Endodermal cell (in vitro differentiated cells): ENCODE measurements around the gene SLC24A4. TPM values are rescaled to one million over a fixed set of nuclear protein-coding genes. Genes with fewer than 3 reads are reported as not detected.

Experiments used
- DNase-seq: peaks from one replicate; pipeline ENCODE4 v3.0.0-alpha.2; 2017
- H3K27ac ChIP-seq: 2 replicates; pipeline ENCODE4 v1.5.1; 2013; ENCODE audit warnings: mild to moderate bottlenecking, low read depth, low read length, moderate library complexity
- H3K27me3 ChIP-seq: 2 replicates; pipeline ENCODE4 v1.6.1; 2013; ENCODE audit warnings: mild to moderate bottlenecking, low read length, moderate library complexity; ENCODE audit not compliant: insufficient read depth, control insufficient read depth, poor library complexity, severe bottlenecking
- H3K36me3 ChIP-seq: 2 replicates; pipeline ENCODE4 v1.7.0; 2013; ENCODE audit warnings: mild to moderate bottlenecking, low read length, moderate library complexity; ENCODE audit not compliant: control insufficient read depth, insufficient read depth
- H3K4me1 ChIP-seq: one replicate; pipeline ENCODE4 v1.7.0; 2013; ENCODE audit warnings: low read length; ENCODE audit not compliant: control insufficient read depth, insufficient read depth
- H3K4me3 ChIP-seq: 2 replicates; pipeline ENCODE4 v1.5.1; 2013; ENCODE audit warnings: mild to moderate bottlenecking, low read length, moderate library complexity
- H3K9ac ChIP-seq: 2 replicates; pipeline ENCODE4 v1.6.1; 2013; ENCODE audit warnings: mild to moderate bottlenecking, low read length, moderate library complexity; ENCODE audit not compliant: poor library complexity, severe bottlenecking; ENCODE audit errors: extremely low read depth
- H3K9me3 ChIP-seq: 2 replicates; pipeline ENCODE4 v1.6.1; 2013; ENCODE audit warnings: mild to moderate bottlenecking, low read length, moderate library complexity; ENCODE audit not compliant: control insufficient read depth
- H3K27ac Mint-ChIP-seq: 2 replicates; pipeline ENCODE4 v1.8.0; 2020; ENCODE audit warnings: mixed read lengths
- H3K27me3 Mint-ChIP-seq: 2 replicates; pipeline ENCODE4 v1.8.0; 2021; ENCODE audit warnings: mild to moderate bottlenecking, mixed read lengths; ENCODE audit not compliant: insufficient read depth
- H3K36me3 Mint-ChIP-seq: 2 replicates; pipeline ENCODE4 v1.8.0; 2020; ENCODE audit warnings: low read depth, mixed read lengths
- H3K4me1 Mint-ChIP-seq: 2 replicates; pipeline ENCODE4 v1.8.0; 2020; ENCODE audit warnings: mixed read lengths
- H3K4me3 Mint-ChIP-seq: 2 replicates; pipeline ENCODE4 v1.8.0; 2020; ENCODE audit warnings: mild to moderate bottlenecking, moderate library complexity, mixed read lengths
- H3K9me3 Mint-ChIP-seq: 2 replicates; pipeline ENCODE4 v1.8.0; 2020; ENCODE audit warnings: mild to moderate bottlenecking, mixed read lengths
- WGBS, 2 experiments: methylation state at CpG; one replicate each; pipeline versions ENCODE4 v1.1.5 to v1.1.7; 2013; ENCODE audit warnings: missing lambda C conversion rate in 2 of 2, mixed read lengths in 1 of 2; ENCODE audit not compliant: insufficient coverage in 1 of 2, insufficient read length in 1 of 2; 5-methylcytosine and 5-hydroxymethylcytosine counted together
- total RNA-seq, 2 donors: library from RNA; stranded (reverse); fragmentation: NEBNext Ultra II Directional in 1 of 2; extraction: Animal tissue kit (Norgen Biotek cat#: 25700) in 1 of 2; gene quantifications; 2 replicates in 1 of 2; 3 replicates in 1 of 2; pipeline ENCODE4 v1.2.1, GENCODE V29; 2021
- TF ChIP-seq, protein P1 (sequence below): fragments of 200-600 bp; sonication (generic); conservative IDR thresholded peaks from 2 replicates; pipeline ENCODE4 v1.5.0; 2021; ENCODE audit warnings: antibody characterized with exemption, mild to moderate bottlenecking

SLC24A4 gene
- total RNA-seq, 2 donors from 2014 or later, result 0.09 to 0.29 TPM

DNA sequence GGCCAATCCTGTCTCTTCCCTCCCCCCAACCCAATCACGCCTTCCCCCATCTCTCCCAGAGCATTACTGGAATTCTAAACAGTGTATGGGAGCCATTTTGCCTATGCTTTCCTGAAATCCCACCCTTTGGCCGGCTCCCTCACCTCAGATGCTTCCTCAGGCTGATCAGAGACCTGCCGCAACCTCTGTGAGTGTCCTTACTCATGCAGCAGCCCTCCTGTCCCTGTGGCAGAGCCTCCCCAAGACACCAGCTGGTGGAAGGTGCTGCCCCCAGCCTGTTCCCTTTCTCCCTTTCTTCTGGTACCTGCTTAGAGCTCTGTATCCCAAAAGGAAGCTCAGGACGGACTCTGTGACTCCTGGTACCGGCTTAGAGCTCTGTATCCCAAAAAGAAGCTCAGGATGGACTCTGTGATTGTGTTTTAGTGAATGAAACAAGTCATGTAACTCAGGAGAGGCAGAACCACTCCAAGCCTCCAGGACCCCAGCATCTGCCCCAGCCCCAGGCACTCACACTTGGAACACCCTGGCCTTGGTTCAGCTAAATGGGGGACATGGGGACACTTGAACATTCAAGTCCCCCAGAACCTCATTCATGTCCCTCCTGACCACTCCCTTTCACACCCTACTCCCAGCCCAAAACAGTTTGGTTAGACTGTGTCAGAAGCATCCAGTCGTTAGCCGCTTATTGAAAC is 161.3 kb downstream of the SLC24A4 start:
- TF ChIP-seq, protein P1, sequence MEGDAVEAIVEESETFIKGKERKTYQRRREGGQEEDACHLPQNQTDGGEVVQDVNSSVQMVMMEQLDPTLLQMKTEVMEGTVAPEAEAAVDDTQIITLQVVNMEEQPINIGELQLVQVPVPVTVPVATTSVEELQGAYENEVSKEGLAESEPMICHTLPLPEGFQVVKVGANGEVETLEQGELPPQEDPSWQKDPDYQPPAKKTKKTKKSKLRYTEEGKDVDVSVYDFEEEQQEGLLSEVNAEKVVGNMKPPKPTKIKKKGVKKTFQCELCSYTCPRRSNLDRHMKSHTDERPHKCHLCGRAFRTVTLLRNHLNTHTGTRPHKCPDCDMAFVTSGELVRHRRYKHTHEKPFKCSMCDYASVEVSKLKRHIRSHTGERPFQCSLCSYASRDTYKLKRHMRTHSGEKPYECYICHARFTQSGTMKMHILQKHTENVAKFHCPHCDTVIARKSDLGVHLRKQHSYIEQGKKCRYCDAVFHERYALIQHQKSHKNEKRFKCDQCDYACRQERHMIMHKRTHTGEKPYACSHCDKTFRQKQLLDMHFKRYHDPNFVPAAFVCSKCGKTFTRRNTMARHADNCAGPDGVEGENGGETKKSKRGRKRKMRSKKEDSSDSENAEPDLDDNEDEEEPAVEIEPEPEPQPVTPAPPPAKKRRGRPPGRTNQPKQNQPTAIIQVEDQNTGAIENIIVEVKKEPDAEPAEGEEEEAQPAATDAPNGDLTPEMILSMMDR, result no peak
- Histone ChIP-seq H3K27ac (no peak overlapping the region), H3K4me1 (no peaks in the 10 kb centered on the region), H3K9me3 (no peaks in the 10 kb centered on the region), H3K4me3 (no peak overlapping the region), H3K36me3 (no peaks in the 10 kb centered on the region), H3K9ac (no peak overlapping the region), H3K27me3 (no peaks in the 10 kb centered on the region)
- 94 to 95% methylated on average over 5 to 7 of the region's 7 CpGs for WGBS, 2 experiments
- Mint-ChIP-seq H3K27ac (no peak overlapping the region), H3K27me3 (peaks cover 8% of the 10 kb centered on the region), H3K36me3 (no peaks in the 10 kb centered on the region), H3K4me3 (no peak overlapping the region), H3K4me1 (no peaks in the 10 kb centered on the region), H3K9me3 (no peaks in the 10 kb centered on the region)
- peak; percentile 35 for DNase-seq

DNA sequence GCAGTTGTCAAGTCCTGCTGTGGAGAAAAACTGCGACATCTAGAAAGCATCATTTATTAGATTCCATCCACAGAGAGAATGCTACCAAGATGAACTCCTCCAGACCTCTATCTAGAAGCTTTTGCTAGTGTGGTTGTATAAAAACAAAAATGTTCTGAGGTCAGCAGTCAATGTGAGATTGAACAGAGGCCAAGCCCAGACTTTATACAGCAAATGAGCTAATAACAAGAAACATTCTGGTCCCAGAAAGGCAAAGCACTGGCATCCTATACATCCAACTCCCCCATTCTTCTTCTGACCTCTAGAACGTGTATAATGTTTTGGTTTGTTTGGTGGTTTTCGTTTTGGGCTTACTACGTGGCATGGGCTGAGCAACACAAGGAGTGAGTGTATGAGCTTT is 163.9 kb downstream of the SLC24A4 start:
- no peak overlapping the region for H3K4me3 Mint-ChIP-seq
- H3K36me3 Mint-ChIP-seq, result no peaks in the 10 kb centered on the region
- H3K27me3 Mint-ChIP-seq, result peaks cover 8% of the 10 kb centered on the region
- Histone ChIP-seq H3K9ac (no peak overlapping the region), H3K27me3 (no peaks in the 10 kb centered on the region), H3K27ac (no peak overlapping the region), H3K4me3 (no peak overlapping the region), H3K4me1 (no peaks in the 10 kb centered on the region), H3K36me3 (no peaks in the 10 kb centered on the region), H3K9me3 (no peaks in the 10 kb centered on the region)
- DNase-seq, result no peak
- H3K9me3 Mint-ChIP-seq, result no peaks in the 10 kb centered on the region
- 89 to 100% methylated on average over 2 to 4 of the region's 4 CpGs for WGBS, 2 experiments
- no peaks in the 10 kb centered on the region for H3K4me1 Mint-ChIP-seq
- no peak overlapping the region for H3K27ac Mint-ChIP-seq
- TF ChIP-seq, protein P1, result no peak

DNA sequence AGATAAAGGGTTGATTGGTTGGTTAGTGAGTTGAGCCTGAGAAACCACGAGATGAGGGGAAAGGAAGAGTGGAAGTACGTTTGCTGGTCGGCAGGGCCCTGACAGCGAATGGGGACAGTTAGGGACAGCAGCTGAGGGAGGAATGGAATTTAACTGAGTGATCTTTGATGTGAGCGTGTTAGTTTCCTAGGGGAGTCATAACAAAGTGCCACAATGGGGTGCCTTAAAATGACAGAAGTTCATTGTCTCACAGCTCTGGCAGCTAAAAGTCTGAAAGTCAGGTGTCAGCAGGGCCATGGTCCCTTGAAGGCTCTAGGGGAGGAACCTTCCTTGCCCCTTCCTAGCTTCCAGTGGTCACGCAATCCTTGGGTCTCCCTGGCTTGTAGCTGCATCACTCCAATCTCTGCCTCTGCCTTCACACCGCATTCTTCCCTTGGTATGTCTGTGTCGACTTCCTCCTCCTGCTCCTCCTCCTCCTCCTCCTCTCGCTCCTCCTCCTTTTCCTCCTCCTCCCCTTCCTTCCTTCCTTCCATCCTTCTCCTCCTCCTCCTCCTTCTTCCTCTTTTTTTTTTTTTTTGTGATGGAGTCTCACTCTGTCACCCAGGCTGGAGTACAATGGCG is 164.7 kb downstream of the SLC24A4 start:
- no peaks in the 10 kb centered on the region for H3K36me3 ChIP-seq
- DNase-seq, result peak; percentile 60

More for the DNA sequence above, 164.7 kb downstream of the SLC24A4 start:
- TF ChIP-seq, protein P1, result no peak
- no peak overlapping the region for H3K27ac ChIP-seq
- Mint-ChIP-seq H3K27ac (no peak overlapping the region), H3K4me1 (no peaks in the 10 kb centered on the region), H3K4me3 (no peak overlapping the region), H3K36me3 (no peaks in the 10 kb centered on the region), H3K9me3 (no peaks in the 10 kb centered on the region), H3K27me3 (peaks cover 8% of the 10 kb centered on the region)
- H3K9ac ChIP-seq, result no peak overlapping the region
- H3K9me3 ChIP-seq, result no peaks in the 10 kb centered on the region
- WGBS, 2 experiments, result 53 to 59% methylated on average over 6 to 10 of the region's 10 CpGs
- no peaks in the 10 kb centered on the region for H3K4me1 ChIP-seq
- H3K27me3 ChIP-seq, result no peaks in the 10 kb centered on the region
- H3K4me3 ChIP-seq, result no peak overlapping the region
